SH-SY5Y (cell line): ENCODE results near the gene USP21.

Experiments
- GATA2 ChIP-seq: IDR thresholded peaks from 2 replicates; pipeline ENCODE4 v1.6.1; 2011; ENCODE audit warnings: mild to moderate bottlenecking, low read depth, low read length
- GATA3 ChIP-seq: IDR thresholded peaks from 2 replicates; pipeline ENCODE4 v1.6.1; 2011; ENCODE audit warnings: low read depth, mild to moderate bottlenecking, low read length, moderate library complexity

DNA sequence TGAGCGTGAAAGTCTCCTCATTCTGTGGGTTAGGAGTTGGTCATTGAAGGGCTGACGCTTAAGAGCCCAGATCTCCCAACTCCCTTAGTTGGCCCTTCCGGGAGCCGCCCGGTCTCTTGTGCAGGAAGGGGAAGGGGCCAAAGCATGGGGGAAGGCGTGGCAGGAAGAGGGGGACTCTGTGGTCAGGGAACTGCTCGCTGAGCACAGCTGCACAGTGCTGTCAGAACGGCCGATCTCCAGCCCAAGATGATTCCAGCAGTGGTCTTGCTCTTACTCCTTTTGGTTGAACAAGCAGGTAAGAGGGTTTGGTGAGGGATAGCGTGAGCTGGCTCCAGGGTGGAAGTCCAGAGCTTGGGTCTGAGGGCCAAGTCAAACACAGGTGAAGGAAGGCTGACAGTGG, 55.8 kb downstream of the USP21 start, which contains the start of gene FCER1G:
- no peak for TF ChIP-seq GATA2
- no peak for TF ChIP-seq GATA3
